GM23248 (cell line): Measurements from ENCODE around the gene ANKRD63. TPM values are rescaled to one million over a fixed set of nuclear protein-coding genes. Genes with fewer than 3 reads are reported as not detected.

Experiments used
- DNase-seq: peaks from one replicate; pipeline ENCODE4 v3.0.0-alpha.2; 2015
- H2AFZ ChIP-seq: fragments of 200-600 bp; sonication (generic); 2 replicates; pipeline ENCODE4 v1.6.1; 2016; ENCODE audit warnings: antibody characterized with exemption
- H3F3A ChIP-seq: fragments of 200-600 bp; sonication (generic); 2 replicates; pipeline ENCODE4 v1.6.1; 2016; ENCODE audit warnings: mild to moderate bottlenecking, antibody characterized with exemption, mixed run types; ENCODE audit not compliant: insufficient read depth
- H3K27ac ChIP-seq: fragments of 200-600 bp; sonication (generic); 2 replicates; pipeline ENCODE4 v1.5.1; 2016; ENCODE audit warnings: mild to moderate bottlenecking
- H3K27me3 ChIP-seq: fragments of 200-600 bp; sonication (generic); replicated peaks from 2 replicates; pipeline ENCODE4 v1.6.1; 2016; ENCODE audit warnings: mild to moderate bottlenecking; ENCODE audit not compliant: insufficient read depth
- H3K36me3 ChIP-seq: fragments of 200-600 bp; sonication (generic); 2 replicates; pipeline ENCODE4 v1.6.1; 2016; ENCODE audit warnings: low read depth, mild to moderate bottlenecking
- H3K4me1 ChIP-seq: fragments of 200-600 bp; sonication (generic); 2 replicates; pipeline ENCODE4 v1.6.1; 2016; ENCODE audit warnings: mild to moderate bottlenecking; ENCODE audit not compliant: insufficient read depth
- H3K4me2 ChIP-seq: fragments of 200-600 bp; sonication (generic); one replicate; pipeline ENCODE4 v1.6.1; 2016; ENCODE audit warnings: mild to moderate bottlenecking; ENCODE audit not compliant: unreplicated experiment
- H3K4me3 ChIP-seq: fragments of 200-600 bp; sonication (generic); 2 replicates; pipeline ENCODE4 v1.5.1; 2016; ENCODE audit warnings: mild to moderate bottlenecking
- H3K79me2 ChIP-seq: fragments of 200-600 bp; sonication (generic); 2 replicates; pipeline ENCODE4 v1.6.1; 2016; ENCODE audit warnings: mild to moderate bottlenecking; ENCODE audit not compliant: insufficient read depth
- H3K9ac ChIP-seq: fragments of 200-600 bp; sonication (generic); 2 replicates; pipeline ENCODE4 v1.6.1; 2016; ENCODE audit warnings: mild to moderate bottlenecking
- H3K9me2 ChIP-seq: fragments of 200-600 bp; sonication (generic); 2 replicates; pipeline ENCODE4 v1.6.1; 2016; ENCODE audit warnings: mixed run types, mild to moderate bottlenecking, moderate library complexity; ENCODE audit not compliant: insufficient read depth
- H3K9me3 ChIP-seq: fragments of 200-600 bp; sonication (generic); one replicate; pipeline ENCODE4 v1.6.1; 2017; ENCODE audit warnings: low read depth
- H4K20me1 ChIP-seq: fragments of 200-600 bp; sonication (generic); 2 replicates; pipeline ENCODE4 v1.6.0; 2016; ENCODE audit not compliant: insufficient read depth
- EZH2 ChIP-seq: fragments of 200-600 bp; sonication (generic); IDR thresholded peaks from 2 replicates; pipeline ENCODE4 v1.6.1; 2018; ENCODE audit warnings: antibody characterized with exemption, mild to moderate bottlenecking; ENCODE audit not compliant: insufficient read depth, poor library complexity, severe bottlenecking
- EZH2phosphoT487 ChIP-seq: fragments of 200-600 bp; sonication (generic); IDR thresholded peaks from 2 replicates; pipeline ENCODE4 v1.6.1; 2018; ENCODE audit warnings: antibody characterized with exemption, moderate library complexity, mild to moderate bottlenecking, low read depth; ENCODE audit not compliant: insufficient read depth
- WGBS, 2 experiments: methylation state at CpG; one replicate each; pipeline ENCODE4 v1.1.6; 2015 to 2017; ENCODE audit warnings: low lambda C conversion rate in 2 of 2, low coverage in 1 of 2; ENCODE audit errors: missing lambda C conversion rate in 2 of 2; 5-methylcytosine and 5-hydroxymethylcytosine counted together
- in situ Hi-C: fragments of 300-500 bp; cut with MboI; formaldehyde crosslinking; loops from 2 replicates; pipeline ENCODE4 v1.15.0; 2020
- polyA plus RNA-seq: library from polyadenylated mRNA; unstranded; fragments of >200 nt; fragmentation: Nextera tagmentation; extraction: Ambion mirVana; gene quantifications from 2 replicates; pipeline ENCODE4 v1.2.1, GENCODE V29; 2016
- total RNA-seq: library from RNA; depleted of rRNA; stranded (reverse); fragments of >200 nt; shearing (Covaris generic); gene quantifications from 2 replicates; pipeline ENCODE4 v1.2.3, GENCODE V29; 2014

Gene ANKRD63
- total and polyA plus RNA-seq, 2 experiments from 2014 or later = not detected

- TF ChIP-seq EZH2 (no peak), EZH2phosphoT487 (no peak)
- Histone ChIP-seq H4K20me1 (no peaks in the 10 kb centered on the region), H3K27me3 (peaks cover 21% of the 10 kb centered on the region; the same call in 1 of the 2 replicates), H2AFZ (peak overlapping the region; percentile 81), H3K9ac (peak overlapping the region; percentile 17; the same call in 1 of the 2 replicates), H3K36me3 (no peaks in the 10 kb centered on the region), H3K9me3 (no peaks in the 10 kb centered on the region), H3K27ac (no peak overlapping the region), H3K4me3 (peak overlapping the region; percentile 56), H3K9me2 (no peaks in the 10 kb centered on the region), H3K4me2 (peak overlapping the region; percentile 79), H3K4me1 (peaks cover 4% of the 10 kb centered on the region; the same call in 1 of the 2 replicates), H3F3A (no peaks in the 10 kb centered on the region), H3K79me2 (no peaks in the 10 kb centered on the region)
- DNase-seq = peak; percentile 85
- in situ Hi-C loops = no loop called here
- 2 to 3% methylated on average over 35 to 60 of the region's 68 CpGs for WGBS, 2 experiments
These were observed 8.2 kb upstream of the ANKRD63 start for GRCh38 chr15:40290918-40291574.

- Histone ChIP-seq H4K20me1 (no peaks in the 10 kb centered on the region), H3K9me2 (no peaks in the 10 kb centered on the region), H3K27ac (no peak overlapping the region), H3F3A (peaks cover 3% of the 10 kb centered on the region; the same call in 1 of the 2 replicates), H2AFZ (no peak overlapping the region), H3K9ac (no peak overlapping the region), H3K4me3 (no peak overlapping the region), H3K4me2 (no peak overlapping the region), H3K79me2 (no peaks in the 10 kb centered on the region), H3K27me3 (peaks cover 16% of the 10 kb centered on the region; the same call in 1 of the 2 replicates), H3K36me3 (no peaks in the 10 kb centered on the region), H3K9me3 (no peaks in the 10 kb centered on the region), H3K4me1 (peaks cover 9% of the 10 kb centered on the region)
- no peak for DNase-seq
- 35 to 50% methylated on average over 11 to 12 of the region's 12 CpGs for WGBS, 2 experiments
- TF ChIP-seq EZH2 (no peak), EZH2phosphoT487 (no peak)
- in situ Hi-C loops = no loop called here
These were observed 7.7 kb upstream of the ANKRD63 start for GRCh38 chr15:40290545-40290917.

- H3K9me2 ChIP-seq = no peaks in the 10 kb centered on the region
- no peak overlapping the region for H3K27ac ChIP-seq
- H3F3A ChIP-seq = peaks cover 11% of the 10 kb centered on the region; the same call in 1 of the 2 replicates
- no peak overlapping the region for H2AFZ ChIP-seq
- in situ Hi-C loops = no loop called here
- no peaks in the 10 kb centered on the region for H3K9me3 ChIP-seq
- 52% methylated on average over 6 of the region's 6 CpGs for WGBS, 2 experiments
- H4K20me1 ChIP-seq = no peaks in the 10 kb centered on the region
- TF ChIP-seq EZH2phosphoT487 (no peak), EZH2 (no peak)
- no peak overlapping the region for H3K4me2 ChIP-seq
- H3K9ac ChIP-seq = no peak overlapping the region
- peaks cover 10% of the 10 kb centered on the region; the same call in 1 of the 2 replicates for H3K27me3 ChIP-seq
- H3K36me3 ChIP-seq = no peaks in the 10 kb centered on the region
- H3K79me2 ChIP-seq = no peaks in the 10 kb centered on the region
- H3K4me1 ChIP-seq = peaks cover 17% of the 10 kb centered on the region
- no peak overlapping the region for H3K4me3 ChIP-seq
- DNase-seq = no peak
These were observed 6.4 kb upstream of the ANKRD63 start for GRCh38 chr15:40289140-40289775.

- no peaks in the 10 kb centered on the region for H3K9me2 ChIP-seq
- peaks cover 8% of the 10 kb centered on the region; the same call in 1 of the 2 replicates for H3K27me3 ChIP-seq
- H3K9me3 ChIP-seq = no peaks in the 10 kb centered on the region
- H3K79me2 ChIP-seq = no peaks in the 10 kb centered on the region
- TF ChIP-seq EZH2 (no peak), EZH2phosphoT487 (no peak)
- H3K36me3 ChIP-seq = no peaks in the 10 kb centered on the region
- no peak overlapping the region for H3K9ac ChIP-seq
- peaks cover 14% of the 10 kb centered on the region; the same call in 1 of the 2 replicates for H3F3A ChIP-seq
- no peak overlapping the region for H3K27ac ChIP-seq
- no peak overlapping the region for H3K4me2 ChIP-seq
- 63 to 76% methylated on average over 3 to 4 of the region's 4 CpGs for WGBS, 2 experiments
- DNase-seq = peak; percentile 25
- H2AFZ ChIP-seq = no peak overlapping the region
- H3K4me3 ChIP-seq = no peak overlapping the region
- H4K20me1 ChIP-seq = no peaks in the 10 kb centered on the region
- peaks cover 17% of the 10 kb centered on the region for H3K4me1 ChIP-seq
- in situ Hi-C loops = no loop called here
These were observed 5.1 kb upstream of the ANKRD63 start for GRCh38 chr15:40287968-40288367.
